H9 (cell line): ENCODE measurements around the gene LRP1. TPM values are rescaled to one million over a fixed set of nuclear protein-coding genes. Genes with fewer than 3 reads are reported as not detected.

ENCODE experiments used
- DNase-seq: peaks from one replicate; pipeline ENCODE4 v3.0.0-alpha.2; 2017
- H2AFZ ChIP-seq: one replicate; pipeline ENCODE4 v1.6.1; 2013; ENCODE audit warnings: mild to moderate bottlenecking, low read length, control low read depth, moderate library complexity
- H2AK5ac ChIP-seq: 2 replicates; pipeline ENCODE4 v1.6.1; 2013; ENCODE audit warnings: low read length, control low read depth, mixed read lengths; ENCODE audit not compliant: insufficient read length
- H2BK120ac ChIP-seq: one replicate; pipeline ENCODE4 v1.6.1; 2013; ENCODE audit warnings: low read depth, mild to moderate bottlenecking, low read length, control low read depth, inconsistent platforms; ENCODE audit not compliant: poor library complexity, severe bottlenecking
- H2BK12ac ChIP-seq: 2 replicates; pipeline ENCODE4 v1.6.1; 2013; ENCODE audit warnings: low read length, control low read depth, mixed read lengths, low read depth; ENCODE audit not compliant: insufficient read length
- H2BK15ac ChIP-seq: 2 replicates; pipeline ENCODE4 v1.6.1; 2013; ENCODE audit warnings: low read depth, low read length, control low read depth
- H2BK20ac ChIP-seq: one replicate; pipeline ENCODE4 v1.6.1; 2013; ENCODE audit warnings: low read depth, mild to moderate bottlenecking, low read length, control low read depth, inconsistent platforms; ENCODE audit not compliant: poor library complexity, severe bottlenecking
- H2BK5ac ChIP-seq: 2 replicates; pipeline ENCODE4 v1.6.1; 2013; ENCODE audit warnings: low read length, control low read depth, mixed read lengths; ENCODE audit not compliant: insufficient read length
- H3K14ac ChIP-seq: 2 replicates; pipeline ENCODE4 v1.6.1; 2013; ENCODE audit warnings: low read length, control low read depth; ENCODE audit not compliant: insufficient read depth
- H3K18ac ChIP-seq: 2 replicates; pipeline ENCODE4 v1.6.1; 2013; ENCODE audit warnings: low read depth, mild to moderate bottlenecking, mixed read lengths, low read length, control low read depth; ENCODE audit not compliant: insufficient read length
- H3K23ac ChIP-seq: 2 replicates; pipeline ENCODE4 v1.6.1; 2013; ENCODE audit warnings: low read length, control low read depth, mixed read lengths, low read depth; ENCODE audit not compliant: insufficient read length
- H3K23me2 ChIP-seq: 2 replicates; pipeline ENCODE4 v1.6.1; 2013; ENCODE audit warnings: low read depth, mild to moderate bottlenecking, mixed read lengths, low read length, control low read depth; ENCODE audit not compliant: insufficient read length, poor library complexity, severe bottlenecking
- H3K27ac ChIP-seq: 2 replicates; pipeline ENCODE4 v1.5.1; 2013; ENCODE audit warnings: low read length, control low read depth, mixed read lengths, low read depth; ENCODE audit not compliant: insufficient read length
- H3K27me3 ChIP-seq: 2 replicates; pipeline ENCODE4 v1.6.1; 2013; ENCODE audit warnings: low read length, control low read depth, inconsistent platforms; ENCODE audit not compliant: insufficient read depth
- H3K4ac ChIP-seq: 2 replicates; pipeline ENCODE4 v1.6.1; 2013; ENCODE audit warnings: low read depth, mild to moderate bottlenecking, control low read depth, inconsistent platforms, low read length, moderate library complexity
- H3K4me1 ChIP-seq: 2 replicates; pipeline ENCODE4 v1.6.1; 2013; ENCODE audit warnings: low read length, control low read depth, inconsistent platforms; ENCODE audit not compliant: insufficient read depth
- H3K4me2 ChIP-seq: 2 replicates; pipeline ENCODE4 v1.6.1; 2013; ENCODE audit warnings: low read length, control low read depth, mixed read lengths; ENCODE audit not compliant: insufficient read length, insufficient read depth
- H3K56ac ChIP-seq: 2 replicates; pipeline ENCODE4 v1.6.1; 2013; ENCODE audit warnings: low read depth, mild to moderate bottlenecking, mixed read lengths, low read length, control low read depth; ENCODE audit not compliant: insufficient read length
- H3K79me1 ChIP-seq: 2 replicates; pipeline ENCODE4 v1.6.1; 2013; ENCODE audit warnings: low read depth, mild to moderate bottlenecking, moderate library complexity, low read length, control low read depth, inconsistent platforms; ENCODE audit not compliant: insufficient read depth, poor library complexity, severe bottlenecking
- H3K79me2 ChIP-seq: 2 replicates; pipeline ENCODE4 v1.6.1; 2013; ENCODE audit warnings: low read length, control low read depth, inconsistent platforms; ENCODE audit not compliant: insufficient read depth
- H3K9ac ChIP-seq: 2 replicates; pipeline ENCODE4 v1.6.1; 2013; ENCODE audit warnings: low read length, control low read depth, mixed read lengths; ENCODE audit not compliant: insufficient read length; ENCODE audit errors: extremely low read depth
- H3K9me3 ChIP-seq: one replicate; pipeline ENCODE4 v1.6.1; 2013; ENCODE audit warnings: low read depth, low read length, inconsistent platforms; ENCODE audit not compliant: control insufficient read depth
- H3T11ph ChIP-seq: one replicate; pipeline ENCODE4 v1.6.1; 2013; ENCODE audit warnings: mild to moderate bottlenecking, low read length, control low read depth, inconsistent platforms
- H4K20me1 ChIP-seq: one replicate; pipeline ENCODE4 v1.6.1; 2013; ENCODE audit not compliant: control insufficient read depth, insufficient read length, insufficient read depth
- H4K5ac ChIP-seq: 2 replicates; pipeline ENCODE4 v1.6.1; 2013; ENCODE audit warnings: low read depth, mild to moderate bottlenecking, mixed read lengths, low read length, control low read depth; ENCODE audit not compliant: insufficient read length
- H4K8ac ChIP-seq: replicated peaks from 2 replicates; pipeline ENCODE4 v1.6.1; 2013; ENCODE audit warnings: low read length, control low read depth, mixed read lengths, low read depth; ENCODE audit not compliant: insufficient read length
- H4K91ac ChIP-seq: 2 replicates; pipeline ENCODE4 v1.6.1; 2013; ENCODE audit warnings: low read depth, mild to moderate bottlenecking, moderate library complexity, mixed read lengths, low read length, control low read depth; ENCODE audit not compliant: insufficient read length
- H3K27ac Mint-ChIP-seq, 3 experiments: 2 replicates in 2 of 3; 3 replicates in 1 of 3; pipeline ENCODE4 v1.8.0; 2020 to 2021; ENCODE audit warnings: mixed read lengths in 3 of 3, mild to moderate bottlenecking in 1 of 3, moderate library complexity in 1 of 3
- H3K27me3 Mint-ChIP-seq: 2 replicates; pipeline ENCODE4 v1.8.0; 2021; ENCODE audit warnings: low read depth, mild to moderate bottlenecking, moderate library complexity, mixed read lengths
- H3K36me3 Mint-ChIP-seq, 3 experiments: 2 replicates in 2 of 3; 3 replicates in 1 of 3; pipeline ENCODE4 v1.8.0; 2020 to 2021; ENCODE audit warnings: low read depth in 3 of 3, mixed read lengths in 3 of 3; ENCODE audit not compliant: insufficient read depth in 1 of 3
- H3K4me1 Mint-ChIP-seq, 2 experiments: 2 replicates each; pipeline ENCODE4 v1.8.0; 2020; ENCODE audit warnings: mixed read lengths in 2 of 2
- H3K4me3 Mint-ChIP-seq, 2 experiments: 2 replicates in 1 of 2; 3 replicates in 1 of 2; pipeline ENCODE4 v1.8.0; 2020 to 2021; ENCODE audit warnings: mild to moderate bottlenecking in 2 of 2, mixed read lengths in 2 of 2, moderate library complexity in 1 of 2
- H3K9me3 Mint-ChIP-seq, 2 experiments: 2 replicates in 1 of 2; 3 replicates in 1 of 2; pipeline ENCODE4 v1.8.0; 2020; ENCODE audit warnings: mild to moderate bottlenecking in 2 of 2, mixed read lengths in 2 of 2, moderate library complexity in 1 of 2
- CTCF ChIP-seq: fragments of 200-600 bp; sonication (generic); conservative IDR thresholded peaks from 3 replicates; pipeline ENCODE4 v1.8.0; 2021; ENCODE audit warnings: antibody characterized with exemption, mild to moderate bottlenecking
- WGBS: extraction: QIAGEN DNeasy Blood & Tissue Kit; methylation state at CpG from one replicate; pipeline ENCODE4 v1.1.7; 2013; ENCODE audit warnings: missing lambda C conversion rate, low lambda C conversion rate, mixed read lengths; ENCODE audit not compliant: insufficient read length; ENCODE audit errors: extremely low coverage; 5-methylcytosine and 5-hydroxymethylcytosine counted together
- total RNA-seq: library from RNA; stranded (reverse); gene quantifications from 2 replicates; pipeline ENCODE4 v1.2.1, GENCODE V29; 2021

LRP1 gene
- total RNA-seq, 1 experiment from 2014 or later, result 115 TPM

GRCh38 chr12:57094208-57095160, 33.8 kb upstream of the LRP1 start:
- H3K9me3 Mint-ChIP-seq, result no peaks in the 10 kb centered on the region
- no peaks in the 10 kb centered on the region for H3K23me2 ChIP-seq
- H4K20me1 ChIP-seq, result no peaks in the 10 kb centered on the region
- H3K4me1 ChIP-seq, result no peaks in the 10 kb centered on the region; the same call in 1 of the 2 replicates
- H3K36me3 Mint-ChIP-seq, result peaks cover 15 to 84% (median 68%) of the 10 kb centered on the region in 3 experiments
- no peak overlapping the region for H2AK5ac ChIP-seq
- DNase-seq, result no peak
- H4K5ac ChIP-seq, result no peak overlapping the region
- no peaks in the 10 kb centered on the region for H3K79me1 ChIP-seq
- no peak overlapping the region; the same call in 1 of the 2 replicates for H3K14ac ChIP-seq
- no CpG with 5 or more reads among the region's 15 CpGs for WGBS
- H2AFZ ChIP-seq, result no peak overlapping the region
- peak overlapping the region; percentile 55 to 94 (median 65); a peak in 6 of 7 replicates for H3K27ac Mint-ChIP-seq
- no peak overlapping the region for H3K4ac ChIP-seq
- no peak overlapping the region for H2BK20ac ChIP-seq
- TF ChIP-seq CTCF, result no peak
- no peak overlapping the region for H3K27ac ChIP-seq
- no peaks in the 10 kb centered on the region for H3K27me3 ChIP-seq
- H2BK15ac ChIP-seq, result no peak overlapping the region
- no peak overlapping the region for H2BK5ac ChIP-seq
- H3K4me1 Mint-ChIP-seq, result peaks cover 44 to 56% of the 10 kb centered on the region in 2 experiments
- no peak overlapping the region for H3T11ph ChIP-seq
- no peak overlapping the region for H3K9ac ChIP-seq
- peak overlapping the region; percentile 29 for H3K18ac ChIP-seq
- no peaks in the 10 kb centered on the region; the same call in 1 of the 2 replicates for H3K27me3 Mint-ChIP-seq
- H3K4me2 ChIP-seq, result no peak overlapping the region
- no peak overlapping the region for H2BK120ac ChIP-seq
- no peak overlapping the region for H4K91ac ChIP-seq
- no peak overlapping the region for H3K23ac ChIP-seq
- H3K9me3 ChIP-seq, result no peaks in the 10 kb centered on the region
- H4K8ac ChIP-seq, result no peak overlapping the region
- no peak overlapping the region for H3K56ac ChIP-seq
- peak overlapping the region; percentile 12 to 21; a peak in 1 of 5 replicates for H3K4me3 Mint-ChIP-seq
- no peaks in the 10 kb centered on the region; the same call in 1 of the 2 replicates for H3K79me2 ChIP-seq
- H2BK12ac ChIP-seq, result no peak overlapping the region
